Endothelial cell of umbilical vein (primary cell): ENCODE results near the gene MUL1. TPM values are rescaled to one million over a fixed set of nuclear protein-coding genes. Genes with fewer than 3 reads are reported as not detected.

Experiments used
- BruUV-seq: library from RNA; stranded (reverse); fragments of 400-500 nt; replicated peaks from 2 replicates; lab custom pipeline; 2021; lab: Mats Ljungman, UMichigan
- CTCF ChIA-PET: fragments of 300-600, 350-600 bp; sonication (Branson Sonifier 250); formaldehyde crosslinking; loops from one replicate; lab custom pipeline; 2021; ENCODE audit warnings: antibody characterized with exemption, inconsistent platforms; lab: Charles Lee
- POLR2A ChIA-PET: fragments of 300-600, 350-600 bp; sonication (Branson Sonifier 250); formaldehyde crosslinking; loops from one replicate; lab custom pipeline; 2021; ENCODE audit warnings: antibody characterized with exemption, inconsistent platforms; lab: Charles Lee
- DNase-seq: peaks from one replicate; pipeline ENCODE4 v3.0.0-alpha.2; 2011; ENCODE audit warnings: low read depth, low spot score
- FAIRE-seq: peaks from 2 replicates; lab custom pipeline; 2011; peaks lifted over from hg19 to GRCh38; lab: Jason Lieb, UNC
- H2AFZ ChIP-seq: 2 replicates; pipeline ENCODE4 v1.6.0; 2012; ENCODE audit warnings: low read depth, low read length, control low read depth, inconsistent platforms
- H3K27ac ChIP-seq: 2 replicates; pipeline ENCODE4 v1.5.1; 2011; ENCODE audit warnings: low read depth, mild to moderate bottlenecking, control low read depth, low read length, moderate library complexity; ENCODE audit not compliant: insufficient read depth
- H3K27me3 ChIP-seq, 2 experiments: 2 replicates each; pipeline versions ENCODE4 v1.6.0 to v1.6.1; 2011; ENCODE audit warnings: low read length in 2 of 2, mixed read lengths in 1 of 2; ENCODE audit not compliant: control insufficient read depth in 2 of 2, insufficient read depth in 2 of 2
- H3K36me3 ChIP-seq, 2 experiments: 2 replicates in 1 of 2; 3 replicates in 1 of 2; pipeline ENCODE4 v1.5.1; 2011; ENCODE audit warnings: low read length in 2 of 2, mild to moderate bottlenecking in 1 of 2, moderate library complexity in 1 of 2; ENCODE audit not compliant: control insufficient read depth in 2 of 2, insufficient read depth in 2 of 2; ENCODE audit errors: extremely low read depth in 1 of 2
- H3K4me1 ChIP-seq: 3 replicates; pipeline ENCODE4 v1.5.1; 2011; ENCODE audit warnings: mild to moderate bottlenecking, low read length; ENCODE audit not compliant: control insufficient read depth, insufficient read depth; ENCODE audit errors: extremely low read depth
- H3K4me2 ChIP-seq: 2 replicates; pipeline ENCODE4 v1.6.1; 2011; ENCODE audit warnings: low read length, control low read depth, mixed read lengths; ENCODE audit not compliant: insufficient read depth
- H3K4me3 ChIP-seq, 3 experiments: fragments of 200-600 bp in 1 of 3; sonication (generic), shearing (Covaris generic) in 1 of 3; replicated peaks in 1 of 3; 2 replicates each; pipeline ENCODE4 v1.5.1; 2011 to 2016; ENCODE audit warnings: control low read depth in 3 of 3, low read length in 3 of 3, mild to moderate bottlenecking in 2 of 3, inconsistent platforms in 1 of 3, low read depth in 1 of 3, moderate library complexity in 1 of 3; ENCODE audit not compliant: insufficient read depth in 1 of 3
- H3K79me2 ChIP-seq: 2 replicates; pipeline ENCODE4 v1.6.0; 2012; ENCODE audit warnings: low read length, inconsistent platforms; ENCODE audit not compliant: control insufficient read depth, insufficient read depth
- H3K9ac ChIP-seq: replicated peaks from 2 replicates; pipeline ENCODE3; 2011; ENCODE audit warnings: low read length, control low read depth; ENCODE audit not compliant: insufficient read depth; ENCODE audit errors: extremely low read depth
- H3K9me1 ChIP-seq: replicated peaks from 3 replicates; pipeline ENCODE4 v1.6.0; 2011; ENCODE audit warnings: mild to moderate bottlenecking, low read length; ENCODE audit not compliant: control insufficient read depth, insufficient read depth; ENCODE audit errors: extremely low read depth
- H3K9me3 ChIP-seq: replicated peaks from 2 replicates; pipeline ENCODE4 v1.5.1; 2012; ENCODE audit warnings: low read length, inconsistent platforms; ENCODE audit not compliant: control insufficient read depth, insufficient read depth
- H4K20me1 ChIP-seq: replicated peaks from 2 replicates; pipeline ENCODE3; 2011; ENCODE audit warnings: mild to moderate bottlenecking, low read length; ENCODE audit not compliant: control insufficient read depth, insufficient read depth; ENCODE audit errors: extremely low read depth
- EZH2 ChIP-seq: IDR thresholded peaks from 2 replicates; pipeline ENCODE4 v1.6.1; 2012; ENCODE audit warnings: borderline replicate concordance, low read depth, mild to moderate bottlenecking, moderate library complexity, low read length, inconsistent platforms; ENCODE audit not compliant: severe bottlenecking
- FOS ChIP-seq: IDR thresholded peaks from 2 replicates; pipeline ENCODE4 v1.6.1; 2011; ENCODE audit warnings: mild to moderate bottlenecking, low read length, moderate library complexity, borderline replicate concordance; ENCODE audit not compliant: insufficient read depth
- GATA2 ChIP-seq: IDR thresholded peaks from 2 replicates; pipeline ENCODE4 v1.7.0; 2011; ENCODE audit warnings: low read depth, mild to moderate bottlenecking, moderate library complexity, mixed read lengths, low read length; ENCODE audit not compliant: insufficient read length, insufficient read depth
- JUN ChIP-seq: IDR thresholded peaks from 2 replicates; pipeline ENCODE4 v1.6.1; 2011; ENCODE audit warnings: borderline replicate concordance, low read depth; ENCODE audit not compliant: insufficient read length, insufficient read depth
- MYC ChIP-seq: IDR thresholded peaks from one replicate; pipeline ENCODE4 v1.6.1; 2011; ENCODE audit warnings: mild to moderate bottlenecking, low read depth, low read length
- POLR2A ChIP-seq: IDR thresholded peaks from 2 replicates; pipeline ENCODE4 v1.6.1; 2012; ENCODE audit warnings: low read depth, mild to moderate bottlenecking, control low read depth, low read length
- POLR2AphosphoS5 ChIP-seq: IDR thresholded peaks from 2 replicates; pipeline ENCODE4 v1.6.1; 2012; ENCODE audit warnings: low read depth, mild to moderate bottlenecking, control low read depth, low read length, moderate library complexity; ENCODE audit not compliant: insufficient read depth
- dilution Hi-C: fragments of 300-500 bp; cut with MboI; formaldehyde crosslinking; loops from one replicate; pipeline ENCODE4 v1.15.0; 2019; ENCODE audit warnings: low sequenced_read_pairs; ENCODE audit not compliant: extremely low pct_ligation_motif_present
- intact Hi-C: fragments of 100-400 bp; cut with micrococcal nuclease; formaldehyde crosslinking; loops from one replicate; pipeline ENCODE4 v1.10.0; 2022
- polyA plus RNA-seq, 4 experiments: library from polyadenylated mRNA; depleted of rRNA in 3 of 4; stranded (reverse) in 3 of 4; unstranded in 1 of 4; fragments of >200 nt; gene quantifications; 2 replicates each; pipeline versions ENCODE4 v1.2.1 to v1.2.3, GENCODE V29; 2011 to 2012; ENCODE audit warnings: missing spikeins in 1 of 4
- total RNA-seq: library from RNA; stranded (reverse); gene quantifications from 2 replicates; pipeline ENCODE4 v1.2.3, GENCODE V29; 2021
- TF ChIP-seq, protein P1 (sequence below), 2 donors: IDR thresholded peaks; 1 replicate in 1 of 2; 2 replicates in 1 of 2; pipeline ENCODE4 v1.5.1; 2011; ENCODE audit warnings: low read length in 2 of 2, mild to moderate bottlenecking in 2 of 2, moderate library complexity in 2 of 2, control low read depth in 1 of 2, inconsistent platforms in 1 of 2, low read depth in 1 of 2; ENCODE audit not compliant: insufficient read depth in 1 of 2; ENCODE audit errors: extremely low read depth in 1 of 2
- TF ChIP-seq, protein P2 (sequence below): IDR thresholded peaks from 2 replicates; pipeline ENCODE4 v1.6.1; 2011; ENCODE audit not compliant: insufficient read depth, insufficient read length

Gene MUL1
- total and polyA plus RNA-seq, 2 donors (not counting 3 experiments of a cell fraction or from before 2014, with no cell fraction given) = 28.3 to 29.5 TPM

DNA sequence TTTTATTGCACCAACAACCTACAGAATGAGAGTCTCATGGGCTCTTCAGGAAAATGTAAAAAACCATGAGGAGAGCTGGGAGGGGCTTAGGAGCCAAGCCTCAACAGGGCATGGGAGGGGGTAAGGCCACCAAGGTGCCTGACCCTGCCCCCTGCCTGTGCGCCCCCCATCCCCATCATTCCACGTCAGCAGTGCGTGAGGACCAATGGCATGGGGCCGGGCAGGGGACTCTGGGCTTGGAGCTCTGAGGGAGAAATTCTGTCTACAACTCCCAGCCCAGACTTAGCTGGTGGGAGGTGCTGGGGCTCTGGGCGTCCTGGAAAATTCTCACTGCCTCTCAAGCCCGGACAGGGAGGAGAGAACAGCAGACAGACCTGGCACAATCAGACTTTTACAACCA lies 16.8 kb downstream of the MUL1 start:
- no peaks in the 10 kb centered on the region for H3K9me3 ChIP-seq
- POLR2A ChIA-PET = no interaction called here

More for the DNA sequence above, 16.8 kb downstream of the MUL1 start:
- no peaks in the 10 kb centered on the region for H4K20me1 ChIP-seq
- H2AFZ ChIP-seq = no peak overlapping the region
- FAIRE-seq (no peak), DNase-seq (no peak)
- H3K4me2 ChIP-seq = no peak overlapping the region
- H3K9me1 ChIP-seq = no peaks in the 10 kb centered on the region
- no peak overlapping the region for H3K9ac ChIP-seq
- no peak overlapping the region for H3K27ac ChIP-seq
- H3K27me3 ChIP-seq = peaks cover 0 to 3% of the 10 kb centered on the region in 2 experiments
- H3K4me3 ChIP-seq = no peak overlapping the region
- intact Hi-C loops = loop anchor here (10.0 kb wide), 1 partner anchor 606 kb away; the partner anchor contains the start of gene OTUD3
- dilution Hi-C loops = no loop called here
- BruUV-seq = no TSS peak
- H3K4me1 ChIP-seq = peaks cover 24% of the 10 kb centered on the region
- CTCF ChIA-PET = interaction anchor here (1.0 to 6.7 kb wide), 10 partner anchors 9 to 326 kb away, joined by 3 to 81 read pairs (median 5); no protein-coding TSS in a partner anchor
- H3K79me2 ChIP-seq = no peaks in the 10 kb centered on the region
- no peaks in the 10 kb centered on the region for H3K36me3 ChIP-seq
- no peak for TF ChIP-seq GATA2
- no peak for TF ChIP-seq FOS
- TF ChIP-seq, protein P1, sequence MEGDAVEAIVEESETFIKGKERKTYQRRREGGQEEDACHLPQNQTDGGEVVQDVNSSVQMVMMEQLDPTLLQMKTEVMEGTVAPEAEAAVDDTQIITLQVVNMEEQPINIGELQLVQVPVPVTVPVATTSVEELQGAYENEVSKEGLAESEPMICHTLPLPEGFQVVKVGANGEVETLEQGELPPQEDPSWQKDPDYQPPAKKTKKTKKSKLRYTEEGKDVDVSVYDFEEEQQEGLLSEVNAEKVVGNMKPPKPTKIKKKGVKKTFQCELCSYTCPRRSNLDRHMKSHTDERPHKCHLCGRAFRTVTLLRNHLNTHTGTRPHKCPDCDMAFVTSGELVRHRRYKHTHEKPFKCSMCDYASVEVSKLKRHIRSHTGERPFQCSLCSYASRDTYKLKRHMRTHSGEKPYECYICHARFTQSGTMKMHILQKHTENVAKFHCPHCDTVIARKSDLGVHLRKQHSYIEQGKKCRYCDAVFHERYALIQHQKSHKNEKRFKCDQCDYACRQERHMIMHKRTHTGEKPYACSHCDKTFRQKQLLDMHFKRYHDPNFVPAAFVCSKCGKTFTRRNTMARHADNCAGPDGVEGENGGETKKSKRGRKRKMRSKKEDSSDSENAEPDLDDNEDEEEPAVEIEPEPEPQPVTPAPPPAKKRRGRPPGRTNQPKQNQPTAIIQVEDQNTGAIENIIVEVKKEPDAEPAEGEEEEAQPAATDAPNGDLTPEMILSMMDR (IDR thresholded peaks at IDR 0.05; ENCODE audit: extremely low read depth in 1 of 2, insufficient read depth in 1 of 2, low read depth in 1 of 2, low read length in 2 of 2) = no peak
- TF ChIP-seq MYC = no peak
- TF ChIP-seq EZH2 = no peak
- no peak for TF ChIP-seq POLR2AphosphoS5
- TF ChIP-seq, protein P2, sequence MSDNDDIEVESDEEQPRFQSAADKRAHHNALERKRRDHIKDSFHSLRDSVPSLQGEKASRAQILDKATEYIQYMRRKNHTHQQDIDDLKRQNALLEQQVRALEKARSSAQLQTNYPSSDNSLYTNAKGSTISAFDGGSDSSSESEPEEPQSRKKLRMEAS = no peak
- no peak for TF ChIP-seq JUN
- TF ChIP-seq POLR2A = no peak
